K562 (cell line): ENCODE data around the gene ZBTB20. TPM values are rescaled to one million over a fixed set of nuclear protein-coding genes. Genes with fewer than 3 reads are reported as not detected.

Source experiments
- ATAC-seq: fragments of 200-7000 bp; cut with Tn5 transposase; 3 replicates; pipeline ENCODE4 v1.9.1; 2020; ENCODE audit warnings: moderate library complexity
- BruUV-seq: library from RNA; stranded (reverse); fragments of 400-500 nt; replicated peaks from 2 replicates; lab custom pipeline; 2021; lab: Mats Ljungman, UMichigan
- CTCF ChIA-PET: fragments of 300-600 bp; formaldehyde crosslinking; extraction: SDS; loops from one replicate; lab custom pipeline; 2021; ENCODE audit warnings: low intra/inter-chr PET ratio; lab: Yijun Ruan, JAX
- POLR2A ChIA-PET: fragments of 300-600, 350-650 bp; sonication (Branson Sonifier 250); formaldehyde crosslinking; extraction: SDS; loops from one replicate; lab custom pipeline; 2021; ENCODE audit warnings: antibody characterized with exemption, inconsistent platforms; lab: Yijun Ruan, JAX
- DNase-seq, 4 experiments: peaks; one replicate each; pipeline versions ENCODE4 v3.0.0 to v3.0.0-alpha.2; 2011 to 2018; ENCODE audit warnings: low spot score in 3 of 4, mixed read lengths in 3 of 4; ENCODE audit errors: extremely low read depth in 1 of 4
- FAIRE-seq: peaks from 2 replicates; lab custom pipeline; 2011; peaks lifted over from hg19 to GRCh38; lab: Jason Lieb, UNC
- H2AFZ ChIP-seq: 2 replicates; pipeline ENCODE4 v1.6.0; 2011; ENCODE audit warnings: low read depth, low read length, control low read depth, inconsistent platforms
- H3K27ac ChIP-seq: fragments of 200-600 bp; 3 replicates; pipeline ENCODE4 v1.8.0; 2011; ENCODE audit warnings: low read depth, mild to moderate bottlenecking, control low read depth, inconsistent platforms, low read length, moderate library complexity, mixed read lengths; ENCODE audit errors: extremely low read depth
- H3K27me3 ChIP-seq, 2 experiments: fragments of 300-600 bp in 1 of 2; 2 replicates in 1 of 2; 3 replicates in 1 of 2; pipeline versions ENCODE4 v1.6.0 to v1.8.0; 2011; ENCODE audit warnings: inconsistent platforms in 2 of 2, low read length in 2 of 2, mild to moderate bottlenecking in 1 of 2, mixed read lengths in 1 of 2, moderate library complexity in 1 of 2; ENCODE audit not compliant: control insufficient read depth in 2 of 2, insufficient read depth in 2 of 2
- H3K36me3 ChIP-seq: fragments of 300-600 bp; 3 replicates; pipeline ENCODE4 v1.8.0; 2011; ENCODE audit warnings: mild to moderate bottlenecking, low read length, inconsistent platforms; ENCODE audit not compliant: control insufficient read depth, insufficient read depth
- H3K4me1 ChIP-seq, 2 experiments: fragments of 200-600 bp in 1 of 2; replicated peaks in 1 of 2; 2 replicates in 1 of 2; 3 replicates in 1 of 2; pipeline versions ENCODE4 v1.5.1 to v1.8.0; 2011; ENCODE audit warnings: inconsistent platforms in 2 of 2, low read length in 2 of 2, mild to moderate bottlenecking in 1 of 2, mixed read lengths in 1 of 2, moderate library complexity in 1 of 2; ENCODE audit not compliant: control insufficient read depth in 2 of 2, insufficient read depth in 2 of 2
- H3K4me2 ChIP-seq: 2 replicates; pipeline ENCODE4 v1.6.1; 2011; ENCODE audit warnings: low read length, control low read depth, inconsistent platforms, mixed read lengths; ENCODE audit not compliant: insufficient read depth
- H3K4me3 ChIP-seq: fragments of 200-600 bp; sonication (generic), shearing (Covaris generic); 2 replicates; pipeline ENCODE4 v1.5.1; 2016; ENCODE audit warnings: control low read depth, inconsistent platforms
- H3K79me2 ChIP-seq: fragments of 200-600 bp; 3 replicates; pipeline ENCODE4 v1.8.0; 2011; ENCODE audit warnings: low read length, inconsistent platforms; ENCODE audit not compliant: control insufficient read depth, insufficient read depth
- H3K9ac ChIP-seq, 2 experiments: 2 replicates each; pipeline versions ENCODE4 v1.6.0 to v1.6.1; 2011; ENCODE audit warnings: low read depth in 2 of 2, low read length in 2 of 2, control low read depth in 1 of 2, inconsistent platforms in 1 of 2, mild to moderate bottlenecking in 1 of 2, mixed read lengths in 1 of 2; ENCODE audit not compliant: insufficient read depth in 1 of 2
- H3K9me1 ChIP-seq: one replicate; pipeline ENCODE4 v1.6.0; 2011; ENCODE audit warnings: inconsistent platforms, mild to moderate bottlenecking, low read length, moderate library complexity; ENCODE audit not compliant: control insufficient read depth, insufficient read depth
- H3K9me3 ChIP-seq: replicated peaks from 2 replicates; pipeline ENCODE4 v1.5.1; 2011; ENCODE audit warnings: low read depth, low read length, inconsistent platforms; ENCODE audit not compliant: control insufficient read depth, insufficient read depth
- H4K20me1 ChIP-seq: replicated peaks from 2 replicates; pipeline ENCODE4 v1.6.1; 2011; ENCODE audit warnings: low read length, inconsistent platforms, mixed read lengths; ENCODE audit not compliant: control insufficient read depth, insufficient read depth
- AFF1 ChIP-seq, 2 experiments: fragments of 450-650 bp; IDR thresholded peaks; 2 replicates each; pipeline ENCODE4 v1.6.1; 2018; ENCODE audit warnings: mild to moderate bottlenecking in 2 of 2, low read depth in 1 of 2; ENCODE audit not compliant: partially characterized antibody in 2 of 2
- CGGBP1 ChIP-seq: fragments of 250-450 bp; sonication (Bioruptor Pico); IDR thresholded peaks from 2 replicates; pipeline ENCODE4 v1.9.0; 2021; ENCODE audit warnings: mild to moderate bottlenecking
- GABPB1 ChIP-seq: sonication (generic); formaldehyde crosslinking; IDR thresholded peaks from 2 replicates; pipeline ENCODE4 v1.8.0; 2022; ENCODE audit warnings: mild to moderate bottlenecking, missing genetic modification reagents
- HDAC3 ChIP-seq: fragments of 450-650 bp; IDR thresholded peaks from 2 replicates; pipeline ENCODE4 v1.6.1; 2018; ENCODE audit warnings: borderline replicate concordance, mild to moderate bottlenecking, moderate library complexity; ENCODE audit not compliant: partially characterized antibody
- HDGF ChIP-seq: fragments of 450-650 bp; IDR thresholded peaks from 2 replicates; pipeline ENCODE4 v1.6.1; 2016
- ILK ChIP-seq: fragments of 450-650 bp; IDR thresholded peaks from 2 replicates; pipeline ENCODE4 v1.6.1; 2016; ENCODE audit warnings: missing genetic modification characterization, low read depth, mild to moderate bottlenecking, missing compliant biosample characterization, moderate library complexity, borderline replicate concordance
- MEIS2 ChIP-seq: fragments of 450-650 bp; IDR thresholded peaks from 2 replicates; pipeline ENCODE4 v1.6.1; 2014; ENCODE audit warnings: mild to moderate bottlenecking; ENCODE audit not compliant: partially characterized antibody
- RBM15 ChIP-seq: fragments of 200-400 bp; formaldehyde crosslinking; IDR thresholded peaks from 2 replicates; pipeline ENCODE4 v1.6.1; 2018; ENCODE audit warnings: mild to moderate bottlenecking, low read length, moderate library complexity; ENCODE audit not compliant: insufficient read depth
- USF1 ChIP-seq: sonication (generic); formaldehyde crosslinking; IDR thresholded peaks from 2 replicates; pipeline ENCODE4 v1.9.0; 2022; ENCODE audit warnings: mild to moderate bottlenecking, missing genetic modification reagents
- ZNF584 ChIP-seq: fragments of 200-800 bp; sonication (Bioruptor generic); IDR thresholded peaks from 2 replicates; pipeline ENCODE4 v1.6.1; 2016; ENCODE audit warnings: low read depth, mild to moderate bottlenecking, missing genetic modification characterization, missing compliant biosample characterization
- WGBS: fragments of 100-300 bp; shearing (Covaris generic); methylation state at CpG from one replicate; pipeline ENCODE4 v1.1.6; 2016; ENCODE audit warnings: low coverage, mixed read lengths; ENCODE audit not compliant: insufficient coverage; ENCODE audit errors: missing lambda C conversion rate; 5-methylcytosine and 5-hydroxymethylcytosine counted together
- in situ Hi-C: fragments of 300-500 bp; cut with MboI; formaldehyde crosslinking; loops from 4 replicates; pipeline ENCODE4 v1.15.0; 2018; ENCODE audit warnings: inconsistent platforms, mixed read lengths
- intact Hi-C: fragments of 100-400 bp; cut with micrococcal nuclease; formaldehyde crosslinking; loops from 2 replicates; pipeline ENCODE4 v1.14.2; 2022
- polyA plus RNA-seq, 8 experiments: library from polyadenylated mRNA; depleted of rRNA in 4 of 8; stranded (reverse) in 5 of 8; unstranded in 3 of 8; fragments of >200 nt; fragmentation: Nextera tagmentation in 2 of 8; fragmentation: Illumina TruSeq in 1 of 8; extraction: Ambion mirVana in 2 of 8; extraction: Trizol in 1 of 8; gene quantifications; 2 replicates each; pipeline versions ENCODE4 v1.2.1 to v1.2.3, GENCODE V29; 2011 to 2014; ENCODE audit warnings: inconsistent platforms in 1 of 8, missing spikeins in 1 of 8
- total RNA-seq, 7 experiments: library from RNA; depleted of rRNA in 6 of 7; stranded (reverse); fragments of >200 nt in 6 of 7; fragmentation: Illumina TruSeq in 2 of 7; extraction: Trizol in 2 of 7; gene quantifications; 2 replicates each; pipeline versions ENCODE4 v1.2.1 to v1.2.3, GENCODE V29; 2011 to 2021; ENCODE audit warnings: low replicate concordance in 1 of 7

The ZBTB20 gene
- total and polyA plus RNA-seq, 9 of the 15 experiments (the other 6 are each of a cell fraction or from before 2014, with no cell fraction given): 0.17 to 1.7 (median 0.45) TPM

GRCh38 chr3:114608293-114608692 is 538.8 kb downstream of the ZBTB20 start (continued):
- TF ChIP-seq USF1 (CRISPR knock-in tag) (no peak), AFF1 (IDR thresholded peaks at IDR 0.05; ENCODE audit: low read depth in 1 of 2, partially characterized antibody in 2 of 2) (no peak)
- TF ChIP-seq, all 486 proteins: peak for 0

- no peaks in the 10 kb centered on the region for H3K9me3 ChIP-seq
- intact Hi-C loops (no loop called here), in situ Hi-C loops (no loop called here)
- CTCF ChIA-PET: no interaction called here
- no peaks in the 10 kb centered on the region for H3K36me3 ChIP-seq
- no peak overlapping the region for H3K4me2 ChIP-seq
- H3K27me3 ChIP-seq: no peaks in the 10 kb centered on the region
- no peaks in the 10 kb centered on the region for H3K79me2 ChIP-seq
- BruUV-seq: no TSS peak
- H2AFZ ChIP-seq: no peak overlapping the region
- no peaks in the 10 kb centered on the region for H3K9me1 ChIP-seq
- no peak overlapping the region for H3K9ac ChIP-seq
- H3K4me1 ChIP-seq: no peaks in the 10 kb centered on the region
- H4K20me1 ChIP-seq: no peaks in the 10 kb centered on the region
- H3K27ac ChIP-seq: no peak overlapping the region
- FAIRE-seq (no peak), ATAC-seq (no peak), DNase-seq (no peak)
- no peak for TF ChIP-seq HDAC3
- no peak for TF ChIP-seq GABPB1
- no peak for TF ChIP-seq ILK (tag)
- TF ChIP-seq RBM15: no peak
- no peak for TF ChIP-seq ZNF584
- no peak for TF ChIP-seq CGGBP1 (CRISPR knock-in tag)
- TF ChIP-seq MEIS2: no peak
- no peak for TF ChIP-seq HDGF
- H3K4me3 ChIP-seq: no peak overlapping the region
- POLR2A ChIA-PET: no interaction called here
- WGBS: 5% methylated on average over 2 of the region's 2 CpGs
These were observed 540.8 kb downstream of the ZBTB20 start for GRCh38 chr3:114606336-114606735.
